Stimulated activated CD4-positive, alpha-beta T cell treated with anti-CD3 and anti-CD28 coated beads, Interleukin-2, amount 100 ng/mL, for 24 hours (primary cell): Measurements from ENCODE around the gene GPATCH3.
"Not testable (repeated sequence)": the region's sequence is repeated elsewhere in the genome, so short reads cannot be mapped to it uniquely, and the experiment has no call there.

ENCODE experiments used
- DNase-seq, 2 donors: peaks; one replicate each; pipeline ENCODE4 v3.0.0-alpha.2; 2020

GPATCH3 gene

GRCh38 chr1:26900001-26900814 is at the start of gene GPATCH3:
Gene GPATCH3 (minus strand): TSS chr1:26900467. CDS start chr1:26900442, 25 bp downstream.
- peak; percentile 89 to 91 for DNase-seq

- DNase-seq: no peak
These were observed 49.7 kb upstream of the GPATCH3 start for GRCh38 chr1:26949926-26950319.

- no peak for DNase-seq
These were observed 49.1 kb upstream of the GPATCH3 start for GRCh38 chr1:26949266-26949925.

GRCh38 chr1:26948725-26949057 is 48.4 kb upstream of the GPATCH3 start:
- DNase-seq: not testable (repeated sequence)

GRCh38 chr1:26946270-26946669 is 46.0 kb upstream of the GPATCH3 start:
- DNase-seq: no peak

- no peak for DNase-seq
These were observed 45.5 kb upstream of the GPATCH3 start for GRCh38 chr1:26945728-26946127.

- no peak for DNase-seq
These were observed 44.9 kb upstream of the GPATCH3 start for GRCh38 chr1:26945138-26945537.

GRCh38 chr1:26942656-26943055 is 42.4 kb upstream of the GPATCH3 start:
- DNase-seq: no peak

- DNase-seq: no peak
These were observed 41.0 kb upstream of the GPATCH3 start for GRCh38 chr1:26941311-26941710.

- DNase-seq: no peak
These were observed 38.4 kb upstream of the GPATCH3 start for GRCh38 chr1:26938659-26939025.

GRCh38 chr1:26938004-26938658 is 37.9 kb upstream of the GPATCH3 start:
- no peak for DNase-seq

GRCh38 chr1:26936823-26937222 is 36.6 kb upstream of the GPATCH3 start:
- DNase-seq: no peak

- DNase-seq: no peak
These were observed 32.3 kb upstream of the GPATCH3 start for GRCh38 chr1:26932531-26932930.

- peak in 1 of 2 donors; percentile 17 for DNase-seq
These were observed 23.4 kb upstream of the GPATCH3 start for GRCh38 chr1:26923711-26924110.

- DNase-seq: no peak
These were observed 22.6 kb upstream of the GPATCH3 start for GRCh38 chr1:26922901-26923300.

GRCh38 chr1:26922431-26922729 is 22.1 kb upstream of the GPATCH3 start:
- no peak for DNase-seq

- peak; percentile 94 to 95 for DNase-seq
These were observed 21.5 kb upstream of the GPATCH3 start, which contains the start of gene NUDC for GRCh38 chr1:26921540-26922430. Gene NUDC (plus strand): TSS chr1:26921743. CDS start chr1:26921849, 106 bp downstream.

- DNase-seq: no peak
These were observed 20.9 kb upstream of the GPATCH3 start for GRCh38 chr1:26921126-26921539.

GRCh38 chr1:26915204-26915842 is 15.1 kb upstream of the GPATCH3 start:
- DNase-seq: no peak

GRCh38 chr1:26913754-26914619 is 13.7 kb upstream of the GPATCH3 start, which contains the start of gene NR0B2:
Gene NR0B2 (minus strand): TSS chr1:26913975. CDS start chr1:26913940, 35 bp downstream.
- no peak for DNase-seq

GRCh38 chr1:26913389-26913753 is 13.1 kb upstream of the GPATCH3 start:
- no peak for DNase-seq

- DNase-seq: no peak
These were observed 11.9 kb upstream of the GPATCH3 start for GRCh38 chr1:26912147-26912490.
